ENCODE data around the gene NAV1.

The NAV1 gene

GRCh38 chr1:201556841-201557571 is 18.1 kb downstream of the NAV1 start:
- no peaks in the 10 kb centered on the region for H3K9me3 ChIP-seq (ENCODE audit: control insufficient read depth, insufficient read depth, low read length)
- H3K27me3 ChIP-seq (ENCODE audit: control insufficient read depth, insufficient read depth, low read length): no peaks in the 10 kb centered on the region
- no peak for DNase-seq (ENCODE audit: low read depth, low spot score)
- no CpG with 5 or more reads among the region's 5 CpGs for WGBS (ENCODE audit: insufficient coverage, insufficient read length)
- H3K27ac ChIP-seq (ENCODE audit: low read length): no peak overlapping the region
- H3K36me3 ChIP-seq (ENCODE audit: control insufficient read depth, insufficient read depth, low read length): no peaks in the 10 kb centered on the region
- H3K4me3 ChIP-seq (ENCODE audit: low read length): no peak overlapping the region
- peaks cover 2% of the 10 kb centered on the region; the same call in 1 of the 2 replicates for H3K4me1 ChIP-seq (ENCODE audit: control insufficient read depth, insufficient read depth, low read length)

GRCh38 chr1:201557572-201557958 is 18.6 kb downstream of the NAV1 start:
- DNase-seq (ENCODE audit: low read depth, low spot score): no peak
- Histone ChIP-seq H3K36me3 (ENCODE audit: control insufficient read depth, insufficient read depth, low read length) (no peaks in the 10 kb centered on the region), H3K27ac (ENCODE audit: low read length) (no peak overlapping the region), H3K4me1 (ENCODE audit: control insufficient read depth, insufficient read depth, low read length) (peaks cover 2% of the 10 kb centered on the region; the same call in 1 of the 2 replicates), H3K9me3 (ENCODE audit: control insufficient read depth, insufficient read depth, low read length) (no peaks in the 10 kb centered on the region), H3K4me3 (ENCODE audit: low read length) (no peak overlapping the region), H3K27me3 (ENCODE audit: control insufficient read depth, insufficient read depth, low read length) (no peaks in the 10 kb centered on the region)
- WGBS (ENCODE audit: insufficient coverage, insufficient read length): no CpG with 5 or more reads among the region's 7 CpGs

GRCh38 chr1:201559679-201560162 is 20.8 kb downstream of the NAV1 start:
- no CpG with 5 or more reads among the region's 13 CpGs for WGBS (ENCODE audit: insufficient coverage, insufficient read length)
- Histone ChIP-seq H3K4me1 (ENCODE audit: control insufficient read depth, insufficient read depth, low read length) (peaks cover 2% of the 10 kb centered on the region; the same call in 1 of the 2 replicates), H3K36me3 (ENCODE audit: control insufficient read depth, insufficient read depth, low read length) (no peaks in the 10 kb centered on the region), H3K27ac (ENCODE audit: low read length) (no peak overlapping the region), H3K27me3 (ENCODE audit: control insufficient read depth, insufficient read depth, low read length) (no peaks in the 10 kb centered on the region), H3K4me3 (ENCODE audit: low read length) (no peak overlapping the region), H3K9me3 (ENCODE audit: control insufficient read depth, insufficient read depth, low read length) (no peaks in the 10 kb centered on the region)
- no peak for DNase-seq (ENCODE audit: low read depth, low spot score)

- no CpG with 5 or more reads among the region's 9 CpGs for WGBS (ENCODE audit: insufficient coverage, insufficient read length)
- Histone ChIP-seq H3K27me3 (ENCODE audit: control insufficient read depth, insufficient read depth, low read length) (no peaks in the 10 kb centered on the region), H3K27ac (ENCODE audit: low read length) (no peak overlapping the region), H3K4me3 (ENCODE audit: low read length) (no peak overlapping the region), H3K4me1 (ENCODE audit: control insufficient read depth, insufficient read depth, low read length) (peaks cover 2% of the 10 kb centered on the region; the same call in 1 of the 2 replicates), H3K9me3 (ENCODE audit: control insufficient read depth, insufficient read depth, low read length) (no peaks in the 10 kb centered on the region), H3K36me3 (ENCODE audit: control insufficient read depth, insufficient read depth, low read length) (no peaks in the 10 kb centered on the region)
- no peak for DNase-seq (ENCODE audit: low read depth, low spot score)
These were observed 21.6 kb downstream of the NAV1 start for GRCh38 chr1:201560328-201561194.

GRCh38 chr1:201561195-201561564 is 22.3 kb downstream of the NAV1 start:
- H3K9me3 ChIP-seq (ENCODE audit: control insufficient read depth, insufficient read depth, low read length): no peaks in the 10 kb centered on the region
- no peak overlapping the region for H3K27ac ChIP-seq (ENCODE audit: low read length)
- DNase-seq (ENCODE audit: low read depth, low spot score): no peak
- H3K36me3 ChIP-seq (ENCODE audit: control insufficient read depth, insufficient read depth, low read length): no peaks in the 10 kb centered on the region
- WGBS (ENCODE audit: insufficient coverage, insufficient read length): no CpG with 5 or more reads among the region's 3 CpGs
- no peak overlapping the region for H3K4me3 ChIP-seq (ENCODE audit: low read length)
- H3K27me3 ChIP-seq (ENCODE audit: control insufficient read depth, insufficient read depth, low read length): no peaks in the 10 kb centered on the region
- H3K4me1 ChIP-seq (ENCODE audit: control insufficient read depth, insufficient read depth, low read length): peaks cover 2% of the 10 kb centered on the region; the same call in 1 of the 2 replicates

GRCh38 chr1:201561601-201562000 is 22.7 kb downstream of the NAV1 start:
- Histone ChIP-seq H3K4me1 (ENCODE audit: control insufficient read depth, insufficient read depth, low read length) (peaks cover 2% of the 10 kb centered on the region; the same call in 1 of the 2 replicates), H3K9me3 (ENCODE audit: control insufficient read depth, insufficient read depth, low read length) (no peaks in the 10 kb centered on the region), H3K27ac (ENCODE audit: low read length) (no peak overlapping the region), H3K36me3 (ENCODE audit: control insufficient read depth, insufficient read depth, low read length) (no peaks in the 10 kb centered on the region), H3K4me3 (ENCODE audit: low read length) (no peak overlapping the region), H3K27me3 (ENCODE audit: control insufficient read depth, insufficient read depth, low read length) (no peaks in the 10 kb centered on the region)
- no peak for DNase-seq (ENCODE audit: low read depth, low spot score)

GRCh38 chr1:201562257-201562656 is 23.3 kb downstream of the NAV1 start:
- H3K27ac ChIP-seq (ENCODE audit: low read length): no peak overlapping the region
- H3K4me1 ChIP-seq (ENCODE audit: control insufficient read depth, insufficient read depth, low read length): peaks cover 1% of the 10 kb centered on the region; the same call in 1 of the 2 replicates
- no CpG with 5 or more reads among the region's 4 CpGs for WGBS (ENCODE audit: insufficient coverage, insufficient read length)
- DNase-seq (ENCODE audit: low read depth, low spot score): no peak
- H3K4me3 ChIP-seq (ENCODE audit: low read length): no peak overlapping the region
- no peaks in the 10 kb centered on the region for H3K9me3 ChIP-seq (ENCODE audit: control insufficient read depth, insufficient read depth, low read length)
- no peaks in the 10 kb centered on the region for H3K27me3 ChIP-seq (ENCODE audit: control insufficient read depth, insufficient read depth, low read length)
- no peaks in the 10 kb centered on the region for H3K36me3 ChIP-seq (ENCODE audit: control insufficient read depth, insufficient read depth, low read length)

GRCh38 chr1:201562659-201563405 is 23.9 kb downstream of the NAV1 start:
- peaks cover 1% of the 10 kb centered on the region; the same call in 1 of the 2 replicates for H3K4me1 ChIP-seq (ENCODE audit: control insufficient read depth, insufficient read depth, low read length)
- H3K27me3 ChIP-seq (ENCODE audit: control insufficient read depth, insufficient read depth, low read length): no peaks in the 10 kb centered on the region
- no CpG with 5 or more reads among the region's 18 CpGs for WGBS (ENCODE audit: insufficient coverage, insufficient read length)
- H3K4me3 ChIP-seq (ENCODE audit: low read length): no peak overlapping the region
- no peak for DNase-seq (ENCODE audit: low read depth, low spot score)
- H3K36me3 ChIP-seq (ENCODE audit: control insufficient read depth, insufficient read depth, low read length): no peaks in the 10 kb centered on the region
- H3K27ac ChIP-seq (ENCODE audit: low read length): no peak overlapping the region
- no peaks in the 10 kb centered on the region for H3K9me3 ChIP-seq (ENCODE audit: control insufficient read depth, insufficient read depth, low read length)

GRCh38 chr1:201563406-201563780 is 24.5 kb downstream of the NAV1 start:
- no peaks in the 10 kb centered on the region for H3K9me3 ChIP-seq (ENCODE audit: control insufficient read depth, insufficient read depth, low read length)
- no CpG with 5 or more reads among the region's 2 CpGs for WGBS (ENCODE audit: insufficient coverage, insufficient read length)
- H3K4me3 ChIP-seq (ENCODE audit: low read length): no peak overlapping the region
- no peak for DNase-seq (ENCODE audit: low read depth, low spot score)
- H3K27me3 ChIP-seq (ENCODE audit: control insufficient read depth, insufficient read depth, low read length): no peaks in the 10 kb centered on the region
- H3K4me1 ChIP-seq (ENCODE audit: control insufficient read depth, insufficient read depth, low read length): peaks cover 1% of the 10 kb centered on the region; the same call in 1 of the 2 replicates
- H3K27ac ChIP-seq (ENCODE audit: low read length): no peak overlapping the region
- H3K36me3 ChIP-seq (ENCODE audit: control insufficient read depth, insufficient read depth, low read length): no peaks in the 10 kb centered on the region

- no CpG with 5 or more reads among the region's 3 CpGs for WGBS (ENCODE audit: insufficient coverage, insufficient read length)
- no peak overlapping the region for H3K4me3 ChIP-seq (ENCODE audit: low read length)
- no peaks in the 10 kb centered on the region for H3K36me3 ChIP-seq (ENCODE audit: control insufficient read depth, insufficient read depth, low read length)
- H3K9me3 ChIP-seq (ENCODE audit: control insufficient read depth, insufficient read depth, low read length): no peaks in the 10 kb centered on the region
- H3K4me1 ChIP-seq (ENCODE audit: control insufficient read depth, insufficient read depth, low read length): peaks cover 1% of the 10 kb centered on the region; the same call in 1 of the 2 replicates
- H3K27ac ChIP-seq (ENCODE audit: low read length): no peak overlapping the region
- H3K27me3 ChIP-seq (ENCODE audit: control insufficient read depth, insufficient read depth, low read length): no peaks in the 10 kb centered on the region
- no peak for DNase-seq (ENCODE audit: low read depth, low spot score)
These were observed 25.0 kb downstream of the NAV1 start for GRCh38 chr1:201563941-201564340.
